ENCODE results near the gene PSMC1.

GRCh38 chr14:90263748-90264449 lies 7.5 kb downstream of the PSMC1 start:
- no peak for TF ChIP-seq POLR2AphosphoS5 (IDR thresholded peaks at IDR 0.05; ENCODE audit: borderline replicate concordance, low read depth, low read length)
- no peak for TF ChIP-seq EZH2 (IDR thresholded peaks at IDR 0.05)

Measured in SK-N-MC (cell line).